Endodermal cell (in vitro differentiated cells): Measurements from ENCODE around the gene SLC5A6. TPM values are rescaled to one million over a fixed set of nuclear protein-coding genes. Genes with fewer than 3 reads are reported as not detected.

Experiments
- DNase-seq: peaks from one replicate; pipeline ENCODE4 v3.0.0-alpha.2; 2017
- H3K27ac ChIP-seq: 2 replicates; pipeline ENCODE4 v1.5.1; 2013; ENCODE audit warnings: mild to moderate bottlenecking, low read depth, low read length, moderate library complexity
- H3K27me3 ChIP-seq: 2 replicates; pipeline ENCODE4 v1.6.1; 2013; ENCODE audit warnings: mild to moderate bottlenecking, low read length, moderate library complexity; ENCODE audit not compliant: insufficient read depth, control insufficient read depth, poor library complexity, severe bottlenecking
- H3K36me3 ChIP-seq: 2 replicates; pipeline ENCODE4 v1.7.0; 2013; ENCODE audit warnings: mild to moderate bottlenecking, low read length, moderate library complexity; ENCODE audit not compliant: control insufficient read depth, insufficient read depth
- H3K4me1 ChIP-seq: one replicate; pipeline ENCODE4 v1.7.0; 2013; ENCODE audit warnings: low read length; ENCODE audit not compliant: control insufficient read depth, insufficient read depth
- H3K4me3 ChIP-seq: 2 replicates; pipeline ENCODE4 v1.5.1; 2013; ENCODE audit warnings: mild to moderate bottlenecking, low read length, moderate library complexity
- H3K9ac ChIP-seq: 2 replicates; pipeline ENCODE4 v1.6.1; 2013; ENCODE audit warnings: mild to moderate bottlenecking, low read length, moderate library complexity; ENCODE audit not compliant: poor library complexity, severe bottlenecking; ENCODE audit errors: extremely low read depth
- H3K9me3 ChIP-seq: 2 replicates; pipeline ENCODE4 v1.6.1; 2013; ENCODE audit warnings: mild to moderate bottlenecking, low read length, moderate library complexity; ENCODE audit not compliant: control insufficient read depth
- H3K27ac Mint-ChIP-seq: 2 replicates; pipeline ENCODE4 v1.8.0; 2020; ENCODE audit warnings: mixed read lengths
- H3K27me3 Mint-ChIP-seq: 2 replicates; pipeline ENCODE4 v1.8.0; 2021; ENCODE audit warnings: mild to moderate bottlenecking, mixed read lengths; ENCODE audit not compliant: insufficient read depth
- H3K36me3 Mint-ChIP-seq: 2 replicates; pipeline ENCODE4 v1.8.0; 2020; ENCODE audit warnings: low read depth, mixed read lengths
- H3K4me1 Mint-ChIP-seq: 2 replicates; pipeline ENCODE4 v1.8.0; 2020; ENCODE audit warnings: mixed read lengths
- H3K4me3 Mint-ChIP-seq: 2 replicates; pipeline ENCODE4 v1.8.0; 2020; ENCODE audit warnings: mild to moderate bottlenecking, moderate library complexity, mixed read lengths
- H3K9me3 Mint-ChIP-seq: 2 replicates; pipeline ENCODE4 v1.8.0; 2020; ENCODE audit warnings: mild to moderate bottlenecking, mixed read lengths
- CTCF ChIP-seq: fragments of 200-600 bp; sonication (generic); conservative IDR thresholded peaks from 2 replicates; pipeline ENCODE4 v1.5.0; 2021; ENCODE audit warnings: antibody characterized with exemption, mild to moderate bottlenecking
- WGBS, 2 experiments: methylation state at CpG; one replicate each; pipeline versions ENCODE4 v1.1.5 to v1.1.7; 2013; ENCODE audit warnings: missing lambda C conversion rate in 2 of 2, mixed read lengths in 1 of 2; ENCODE audit not compliant: insufficient coverage in 1 of 2, insufficient read length in 1 of 2; 5-methylcytosine and 5-hydroxymethylcytosine counted together
- total RNA-seq, 2 donors: library from RNA; stranded (reverse); fragmentation: NEBNext Ultra II Directional in 1 of 2; extraction: Animal tissue kit (Norgen Biotek cat#: 25700) in 1 of 2; gene quantifications; 2 replicates in 1 of 2; 3 replicates in 1 of 2; pipeline ENCODE4 v1.2.1, GENCODE V29; 2021

The SLC5A6 gene
- total RNA-seq, 2 donors from 2014 or later, result 115 to 125 TPM

DNA sequence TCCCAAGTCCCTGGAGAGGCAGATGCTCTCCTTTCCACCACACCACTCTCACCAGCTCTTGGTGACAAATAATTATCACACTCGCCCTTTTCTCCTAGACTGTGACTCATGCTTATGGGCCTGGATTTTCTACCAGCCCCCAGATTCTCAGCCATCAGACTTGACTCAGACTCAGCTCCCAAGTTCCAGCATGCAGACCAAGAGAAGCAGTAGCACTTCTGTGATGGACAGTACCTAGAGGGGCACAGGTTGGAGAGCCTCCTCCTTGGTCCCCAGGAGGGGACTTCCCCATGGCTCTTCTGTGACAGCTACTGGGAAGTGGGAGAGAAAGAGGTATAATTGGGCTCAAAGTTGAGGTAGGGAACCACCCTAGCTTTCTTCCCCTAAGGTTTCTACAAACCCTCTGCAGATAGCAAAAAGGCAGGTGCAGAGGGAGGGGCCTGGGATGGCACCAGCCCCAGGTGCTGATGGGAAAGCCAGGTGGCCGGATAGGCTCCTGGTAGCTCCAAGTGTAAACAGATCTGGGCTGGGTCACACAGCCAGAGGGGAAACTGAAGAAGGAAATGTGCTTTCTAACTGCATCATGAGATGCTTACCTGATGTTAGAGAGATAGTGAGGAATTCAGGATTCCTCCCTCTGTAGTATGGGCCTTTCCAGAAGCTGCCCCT, 59.1 kb downstream of the SLC5A6 start:
- Mint-ChIP-seq H3K27me3 (peaks cover 2% of the 10 kb centered on the region), H3K27ac (no peak overlapping the region), H3K36me3 (no peaks in the 10 kb centered on the region), H3K4me1 (no peaks in the 10 kb centered on the region), H3K4me3 (no peak overlapping the region), H3K9me3 (no peaks in the 10 kb centered on the region)
- Histone ChIP-seq H3K27ac (no peak overlapping the region), H3K9me3 (no peaks in the 10 kb centered on the region), H3K27me3 (no peaks in the 10 kb centered on the region), H3K36me3 (no peaks in the 10 kb centered on the region), H3K4me3 (no peak overlapping the region), H3K9ac (no peak overlapping the region), H3K4me1 (no peaks in the 10 kb centered on the region)
- no peak for TF ChIP-seq CTCF
- no peak for DNase-seq
- 70 to 79% methylated on average over 2 of the region's 2 CpGs for WGBS, 2 experiments

GRCh38 chr2:27152102-27152795, 59.8 kb downstream of the SLC5A6 start:
- H3K27ac Mint-ChIP-seq, result no peak overlapping the region
- H3K9me3 Mint-ChIP-seq, result no peaks in the 10 kb centered on the region
- peak; percentile 69 for DNase-seq
- H3K4me3 Mint-ChIP-seq, result no peak overlapping the region
- Histone ChIP-seq H3K4me1 (no peaks in the 10 kb centered on the region), H3K4me3 (no peak overlapping the region), H3K9me3 (no peaks in the 10 kb centered on the region), H3K27me3 (no peaks in the 10 kb centered on the region), H3K9ac (no peak overlapping the region), H3K36me3 (no peaks in the 10 kb centered on the region), H3K27ac (no peak overlapping the region)
- H3K27me3 Mint-ChIP-seq, result peaks cover 2% of the 10 kb centered on the region
- peak; percentile 40 for TF ChIP-seq CTCF
- H3K4me1 Mint-ChIP-seq, result no peaks in the 10 kb centered on the region
- WGBS, 2 experiments, result 87 to 90% methylated on average over 6 to 8 of the region's 8 CpGs
- H3K36me3 Mint-ChIP-seq, result no peaks in the 10 kb centered on the region

- Histone ChIP-seq H3K27ac (no peak overlapping the region), H3K36me3 (no peaks in the 10 kb centered on the region), H3K27me3 (no peaks in the 10 kb centered on the region), H3K9ac (no peak overlapping the region), H3K4me3 (no peak overlapping the region), H3K9me3 (no peaks in the 10 kb centered on the region), H3K4me1 (no peaks in the 10 kb centered on the region)
- no peak overlapping the region for H3K4me3 Mint-ChIP-seq
- no peak for TF ChIP-seq CTCF
- H3K4me1 Mint-ChIP-seq, result no peaks in the 10 kb centered on the region
- no peaks in the 10 kb centered on the region for H3K36me3 Mint-ChIP-seq
- no peak overlapping the region for H3K27ac Mint-ChIP-seq
- peaks cover 2% of the 10 kb centered on the region for H3K27me3 Mint-ChIP-seq
- WGBS, 2 experiments, result 73 to 92% methylated on average over 2 to 7 of the region's 8 CpGs
- no peak for DNase-seq
- no peaks in the 10 kb centered on the region for H3K9me3 Mint-ChIP-seq
Observed at GRCh38 chr2:27150639-27151230, 61.3 kb downstream of the SLC5A6 start.

Other genes starting within 250 kb of the SLC5A6 start
- 1 to 10 TPM; 3.2 to 4.4 TPM for gene MAPRE3, start 241.6 kb downstream of the SLC5A6 start, total RNA-seq
- 10 to 100 TPM; 52.7 to 63.7 TPM for gene TMEM214, start 179.3 kb downstream of the SLC5A6 start, total RNA-seq
- 10 to 100 TPM; 56.9 to 76.1 TPM for gene AGBL5, start 160.6 kb downstream of the SLC5A6 start, total RNA-seq
- 100 to 1,000 TPM; 290 to 311 TPM for gene OST4, start 140.6 kb downstream of the SLC5A6 start, total RNA-seq
- 1 to 10 TPM; 1.9 to 2.1 TPM for gene EMILIN1, start 133.7 kb downstream of the SLC5A6 start, total RNA-seq
- gene KHK, start 125.5 kb downstream of the SLC5A6 start, total RNA-seq, result 1 to 10 TPM; 3.3 to 3.9 TPM
- gene CGREF1, start 93.1 kb downstream of the SLC5A6 start, total RNA-seq, result under 1 TPM; 0.20 to 0.33 TPM
- gene ABHD1, start 88.5 kb downstream of the SLC5A6 start, total RNA-seq, result 1 to 10 TPM in 1 of 2 donors, under 1 TPM in 1; 0.29 to 1.0 TPM
- 10 to 100 TPM; 50.5 to 53.5 TPM for gene PREB, start 77.6 kb downstream of the SLC5A6 start, total RNA-seq
- gene PRR30, start 72.9 kb downstream of the SLC5A6 start, total RNA-seq, result not detected
- gene TCF23, start 63.3 kb downstream of the SLC5A6 start, total RNA-seq, result not detected
- 100 to 1,000 TPM; 101 to 140 TPM for gene ATRAID, start 227 bp downstream of the SLC5A6 start, total RNA-seq
- gene CAD, start 5.1 kb upstream of the SLC5A6 start, total RNA-seq, result 100 to 1,000 TPM; 120 to 127 TPM
- gene SLC30A3, start 50.8 kb upstream of the SLC5A6 start, total RNA-seq, result 1 to 10 TPM; 1.5 to 2.8 TPM
- gene DNAJC5G, start 63.2 kb upstream of the SLC5A6 start, total RNA-seq, result under 1 TPM in 1 of 2 donors, not detected in 1; 0.49 TPM
- 1 to 10 TPM in 1 of 2 donors, under 1 TPM in 1; 0.86 to 2.2 TPM for gene TRIM54, start 70.2 kb upstream of the SLC5A6 start, total RNA-seq
- gene UCN, start 96.2 kb upstream of the SLC5A6 start, total RNA-seq, result under 1 TPM; 0.59 to 0.75 TPM
- 10 to 100 TPM; 46.6 to 59.6 TPM for gene MPV17, start 110.8 kb upstream of the SLC5A6 start, total RNA-seq
- gene GTF3C2, start 144.5 kb upstream of the SLC5A6 start, total RNA-seq, result 100 to 1,000 TPM; 105 to 120 TPM
- 10 to 100 TPM; 56.7 to 58.6 TPM for gene EIF2B4, start 158.1 kb upstream of the SLC5A6 start, total RNA-seq
- 10 to 100 TPM; 81.2 to 92.6 TPM for gene SNX17, start 158.3 kb upstream of the SLC5A6 start, total RNA-seq
- gene ZNF513, start 168.5 kb upstream of the SLC5A6 start, total RNA-seq, result 10 to 100 TPM; 30.7 to 32.5 TPM
- gene PPM1G, start 197.3 kb upstream of the SLC5A6 start, total RNA-seq, result 100 to 1,000 TPM; 124 to 125 TPM
- 100 to 1,000 TPM; 141 to 153 TPM for gene NRBP1, start 216.4 kb upstream of the SLC5A6 start, total RNA-seq
- 10 to 100 TPM; 27.0 to 29.7 TPM for gene KRTCAP3, start 230.1 kb upstream of the SLC5A6 start, total RNA-seq